ACC112 (cell line): ENCODE results near the gene PTGES3L.
"Not testable (repeated sequence)": the region's sequence is repeated elsewhere in the genome, so short reads cannot be mapped to it uniquely, and the experiment has no call there.

Experiments used
- H2AFZ ChIP-seq: fragments of 200-600 bp; sonication (generic); one replicate; pipeline ENCODE4 v1.6.0; 2017; ENCODE audit warnings: antibody characterized with exemption, low read length; ENCODE audit not compliant: unreplicated experiment
- H3K27ac ChIP-seq: fragments of 200-600 bp; sonication (generic); 2 replicates; pipeline ENCODE4 v1.5.1; 2014; ENCODE audit warnings: low read depth, mild to moderate bottlenecking, antibody characterized with exemption, low read length, moderate library complexity
- H3K27me3 ChIP-seq: fragments of 200-600 bp; sonication (generic); 2 replicates; pipeline ENCODE4 v1.6.1; 2014; ENCODE audit warnings: mild to moderate bottlenecking, antibody characterized with exemption, low read length, moderate library complexity, mixed read lengths; ENCODE audit not compliant: insufficient read depth
- H3K36me3 ChIP-seq: fragments of 200-600 bp; sonication (generic); 2 replicates; pipeline ENCODE4 v1.6.1; 2016; ENCODE audit warnings: mild to moderate bottlenecking, antibody characterized with exemption, low read length, moderate library complexity, mixed read lengths; ENCODE audit not compliant: insufficient read depth
- H3K4me1 ChIP-seq: fragments of 200-600 bp; sonication (generic); one replicate; pipeline ENCODE4 v1.6.1; 2016; ENCODE audit warnings: low read length, mixed read lengths; ENCODE audit not compliant: insufficient read depth, unreplicated experiment, control insufficient read depth
- H3K4me3 ChIP-seq: fragments of 200-600 bp; sonication (generic); 2 replicates; pipeline ENCODE4 v1.5.1; 2014; ENCODE audit warnings: mild to moderate bottlenecking, low read depth, low read length
- H3K79me2 ChIP-seq: fragments of 200-600 bp; sonication (generic); one replicate; pipeline ENCODE4 v1.6.0; 2016; ENCODE audit warnings: low read length; ENCODE audit not compliant: control insufficient read depth, unreplicated experiment, insufficient read depth

The PTGES3L gene

GRCh38 chr17:42993913-42994312 is 14.0 kb upstream of the PTGES3L start:
- not testable (repeated sequence) for H2AFZ ChIP-seq, H3K79me2 ChIP-seq, H3K27ac ChIP-seq, H3K27me3 ChIP-seq, H3K4me3 ChIP-seq
- peaks cover 19% of the 10 kb centered on the region for H3K36me3 ChIP-seq
- H3K4me1 ChIP-seq, result peaks cover 35% of the 10 kb centered on the region

DNA sequence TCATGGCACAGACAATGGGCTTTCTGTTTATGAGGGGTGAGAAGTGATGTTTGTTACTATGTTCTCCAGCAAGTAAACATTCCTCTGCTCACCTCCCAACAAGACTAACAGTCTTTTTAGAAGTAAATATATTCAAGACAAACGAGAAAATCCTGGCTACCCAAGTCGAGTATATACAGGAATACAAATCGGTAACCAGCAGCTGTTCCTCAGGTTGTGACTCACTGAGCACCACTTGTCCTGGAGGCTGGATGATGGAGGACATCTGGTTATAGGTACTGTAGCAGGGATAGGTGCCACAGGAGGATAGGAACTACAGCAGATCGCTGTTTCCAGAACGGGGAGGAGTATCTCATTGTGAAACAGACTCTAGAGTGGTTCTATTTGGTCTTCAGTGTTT is 13.0 kb upstream of the PTGES3L start:
- no peak overlapping the region for H3K27ac ChIP-seq
- H3K27me3 ChIP-seq, result no peaks in the 10 kb centered on the region
- peaks cover 40% of the 10 kb centered on the region for H3K4me1 ChIP-seq
- H2AFZ ChIP-seq, result no peak overlapping the region
- H3K4me3 ChIP-seq, result no peak overlapping the region
- H3K36me3 ChIP-seq, result peaks cover 21% of the 10 kb centered on the region
- H3K79me2 ChIP-seq, result no peaks in the 10 kb centered on the region

GRCh38 chr17:42991471-42991870 is 11.6 kb upstream of the PTGES3L start:
- Histone ChIP-seq H3K27ac (peak overlapping the region; percentile 81), H3K4me3 (no peak overlapping the region), H3K36me3 (peaks cover 31% of the 10 kb centered on the region), H2AFZ (no peak overlapping the region), H3K4me1 (peaks cover 34% of the 10 kb centered on the region), H3K27me3 (no peaks in the 10 kb centered on the region), H3K79me2 (no peaks in the 10 kb centered on the region)

DNA sequence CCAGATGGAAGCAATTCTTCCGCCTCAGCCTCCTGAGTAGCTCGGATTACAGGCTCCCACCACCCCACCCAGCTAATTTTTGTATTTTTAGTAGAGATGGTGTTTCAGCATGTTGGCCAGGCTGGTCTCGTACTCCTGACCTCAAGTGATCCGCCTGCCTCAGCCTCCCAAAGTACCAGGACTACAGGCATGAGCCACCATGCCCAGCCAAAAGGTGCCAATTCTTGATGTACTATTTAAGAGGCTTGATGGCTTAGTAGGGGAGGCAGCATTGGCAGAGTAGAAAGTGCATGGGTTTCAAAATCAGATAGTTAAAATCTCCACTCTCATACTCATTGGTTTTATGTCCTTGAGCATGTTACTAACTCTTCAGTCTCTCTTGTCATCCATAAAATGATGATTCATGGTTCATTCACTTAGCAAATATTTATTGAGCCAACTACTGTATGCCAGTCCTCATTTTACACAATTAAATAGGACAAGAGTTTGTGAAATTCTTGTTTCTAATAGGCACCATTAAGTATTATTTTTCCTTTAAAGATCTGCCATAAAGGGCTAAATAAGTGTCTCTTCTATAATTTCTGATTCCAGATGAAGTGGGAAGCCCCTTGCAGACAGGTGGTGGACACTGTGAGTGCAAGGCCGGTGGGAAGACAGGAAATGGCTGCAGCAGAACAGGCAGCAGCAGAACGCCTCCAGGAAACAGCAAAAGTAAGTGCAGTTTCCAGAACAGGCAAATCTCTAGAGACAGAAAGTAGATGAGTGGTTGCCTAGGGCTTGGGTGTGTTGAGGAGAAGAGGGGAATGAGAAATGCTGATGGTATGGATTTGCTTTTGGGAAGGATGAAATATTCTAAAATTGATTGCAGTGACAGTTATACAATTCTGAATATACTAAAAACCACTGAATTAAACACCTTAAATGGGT is 10.1 kb upstream of the PTGES3L start:
- peaks cover 31% of the 10 kb centered on the region for H3K36me3 ChIP-seq

DNA sequence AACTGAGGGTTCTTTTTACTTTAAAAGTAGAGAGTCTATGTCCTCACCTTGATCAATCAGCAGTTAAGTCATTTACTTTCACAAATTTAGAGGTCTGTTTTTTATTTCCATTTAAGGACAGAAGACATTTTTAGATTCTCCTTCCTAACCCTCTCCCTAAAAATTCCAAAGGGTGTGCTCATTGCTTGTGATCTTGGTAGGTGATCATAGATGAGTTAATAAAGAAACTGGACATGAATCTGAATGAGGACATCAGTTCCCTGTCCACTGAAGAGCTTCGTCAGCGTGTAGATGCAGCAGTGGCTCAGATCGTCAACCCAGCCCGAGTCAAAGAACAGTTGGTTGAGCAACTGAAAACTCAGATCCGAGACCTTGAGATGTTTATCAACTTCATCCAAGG is 9.3 kb upstream of the PTGES3L start:
- Histone ChIP-seq H3K27ac (peak overlapping the region; percentile 81), H3K36me3 (peaks cover 31% of the 10 kb centered on the region), H3K27me3 (no peaks in the 10 kb centered on the region), H3K79me2 (peaks cover 7% of the 10 kb centered on the region), H3K4me3 (peak overlapping the region; percentile 1; the same call in 1 of the 2 replicates), H2AFZ (no peak overlapping the region), H3K4me1 (peaks cover 38% of the 10 kb centered on the region)

More for the DNA sequence above, 10.1 kb upstream of the PTGES3L start:
- H3K27ac ChIP-seq, result peak overlapping the region; percentile 81
- H3K4me3 ChIP-seq, result peak overlapping the region; percentile 1; the same call in 1 of the 2 replicates
- H3K79me2 ChIP-seq, result peaks cover 7% of the 10 kb centered on the region
- H2AFZ ChIP-seq, result no peak overlapping the region
- peaks cover 38% of the 10 kb centered on the region for H3K4me1 ChIP-seq
- no peaks in the 10 kb centered on the region for H3K27me3 ChIP-seq

DNA sequence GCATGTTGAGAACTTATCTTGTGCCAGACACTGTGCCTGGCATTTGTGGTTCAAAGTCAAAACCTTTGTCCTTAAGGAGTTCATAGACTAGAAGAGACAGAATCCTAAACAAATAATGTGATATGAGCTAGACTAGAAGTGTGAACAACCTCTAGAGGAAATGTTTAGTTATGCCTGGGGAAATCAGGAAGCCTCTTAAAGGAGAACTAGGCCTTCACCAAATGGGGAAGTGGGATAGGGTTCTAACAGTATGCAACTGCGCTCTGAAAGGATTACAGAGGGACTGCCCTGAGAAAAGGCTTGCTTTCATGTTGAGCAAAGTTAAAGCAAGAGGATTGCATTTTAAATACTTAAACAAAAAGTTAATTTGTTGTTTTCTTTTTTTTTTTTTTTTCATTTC is 5.3 kb upstream of the PTGES3L start:
- Histone ChIP-seq H2AFZ (no peak overlapping the region), H3K27me3 (no peaks in the 10 kb centered on the region), H3K4me3 (no peak overlapping the region), H3K36me3 (peaks cover 20% of the 10 kb centered on the region), H3K27ac (no peak overlapping the region), H3K79me2 (peaks cover 29% of the 10 kb centered on the region), H3K4me1 (peaks cover 26% of the 10 kb centered on the region)

DNA sequence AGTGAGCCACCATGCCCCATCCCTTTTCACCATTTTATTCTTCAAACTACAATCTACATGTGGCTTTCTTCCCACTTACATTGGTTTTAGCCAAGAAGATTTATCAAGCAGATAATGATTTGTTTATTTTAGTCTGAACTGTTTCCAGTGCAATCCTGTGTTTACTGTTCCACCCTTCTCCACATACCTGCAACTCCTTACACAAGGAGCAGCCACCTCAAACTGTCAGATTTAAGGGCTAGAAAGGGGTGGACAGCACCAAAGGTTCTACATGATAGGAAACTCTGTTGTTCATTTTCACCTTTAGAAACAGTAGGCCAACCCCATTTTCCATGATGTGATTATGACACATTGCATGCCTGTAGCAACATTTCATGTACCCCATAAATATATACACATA is 2.4 kb upstream of the PTGES3L start:
- no peaks in the 10 kb centered on the region for H3K27me3 ChIP-seq
- peaks cover 6% of the 10 kb centered on the region; the same call in 1 of the 2 replicates for H3K36me3 ChIP-seq
- H3K79me2 ChIP-seq, result peaks cover 29% of the 10 kb centered on the region
- H2AFZ ChIP-seq, result no peak overlapping the region
- H3K27ac ChIP-seq, result no peak overlapping the region; the same call in 1 of the 2 replicates
- peaks cover 16% of the 10 kb centered on the region for H3K4me1 ChIP-seq
- H3K4me3 ChIP-seq, result peak overlapping the region; percentile 100; the same call in 1 of the 2 replicates

DNA sequence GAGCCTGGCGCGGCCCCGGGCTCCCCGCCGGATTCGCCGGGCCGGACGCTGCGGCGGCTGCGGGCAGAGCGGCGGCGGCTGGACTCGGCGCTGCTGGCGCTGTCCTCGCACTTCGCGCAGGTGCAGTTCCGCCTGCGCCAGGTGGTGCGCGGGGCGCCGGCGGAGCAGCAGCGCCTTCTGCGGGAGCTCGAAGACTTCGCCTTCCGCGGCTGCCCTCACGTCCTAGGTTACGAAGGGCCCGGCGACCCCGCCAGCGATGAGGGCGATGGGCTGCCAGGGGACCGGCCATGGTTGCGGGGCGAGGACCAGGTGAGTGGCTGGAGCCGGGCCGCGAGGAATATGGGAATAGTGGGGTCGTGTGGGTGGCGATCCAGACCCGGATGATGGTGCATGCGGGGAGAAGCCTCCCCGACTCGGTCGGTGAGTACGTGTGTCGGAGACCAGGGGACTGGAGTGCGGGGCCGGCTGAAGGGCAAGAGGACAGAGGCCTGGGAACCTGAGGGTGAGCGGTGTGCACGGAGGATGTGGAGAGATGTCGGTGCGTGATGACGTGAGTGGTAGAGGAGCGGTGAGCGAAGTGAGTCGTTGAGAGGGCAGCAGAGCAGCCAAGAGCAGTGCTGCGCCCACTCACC is 1.0 kb upstream of the PTGES3L start:
- Histone ChIP-seq H3K4me1 (peaks cover 16% of the 10 kb centered on the region), H3K27ac (peak overlapping the region; percentile 61), H3K79me2 (peaks cover 26% of the 10 kb centered on the region), H3K36me3 (no peaks in the 10 kb centered on the region), H3K27me3 (no peaks in the 10 kb centered on the region), H2AFZ (peak overlapping the region; percentile 86), H3K4me3 (peak overlapping the region; percentile 100)

DNA sequence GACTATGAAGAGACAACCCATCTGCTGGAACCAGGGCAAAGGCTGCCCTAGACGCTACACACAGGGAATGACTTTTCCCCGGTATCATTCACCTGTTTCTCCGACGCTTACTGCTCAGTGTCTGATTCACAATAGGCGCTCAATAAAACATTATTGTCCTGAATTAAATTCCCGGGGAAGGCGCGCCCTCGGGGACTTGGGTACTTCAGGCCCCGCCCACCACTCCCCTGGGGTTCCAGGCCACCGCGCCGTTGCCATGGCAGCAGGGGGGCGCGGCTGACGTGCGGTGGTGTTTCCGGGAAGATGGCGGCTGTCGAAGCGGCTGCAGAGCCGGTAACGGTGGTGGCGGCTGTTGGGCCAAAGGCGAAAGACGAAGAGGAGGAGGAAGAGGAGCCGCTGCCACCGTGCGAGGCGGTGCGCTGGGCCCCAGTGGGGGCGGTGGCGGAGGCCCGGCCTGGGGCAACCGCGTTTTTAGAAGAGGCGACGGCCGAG is 440 bp upstream of the PTGES3L start, which contains the start of gene RUNDC1:
Gene RUNDC1 (plus strand): TSS at position 292 of the 492 bp plus-strand sequence. CDS start 12 bp downstream, at position 304.
- H3K4me1 ChIP-seq, result peaks cover 15% of the 10 kb centered on the region
- H3K27me3 ChIP-seq, result no peaks in the 10 kb centered on the region
- H2AFZ ChIP-seq, result peak within 1 kb of the TSS; percentile 86
- H3K36me3 ChIP-seq, result no peaks in the 10 kb centered on the region
- peaks cover 22% of the 10 kb centered on the region for H3K79me2 ChIP-seq
- H3K4me3 ChIP-seq, result peak within 1 kb of the TSS; percentile 100
- H3K27ac ChIP-seq, result peak within 1 kb of the TSS; percentile 61

GRCh38 chr17:42975701-42976100 is 4.2 kb downstream of the PTGES3L start:
- H3K27ac ChIP-seq, H2AFZ ChIP-seq, H3K27me3 ChIP-seq, H3K79me2 ChIP-seq, H3K4me1 ChIP-seq, H3K36me3 ChIP-seq, H3K4me3 ChIP-seq: not testable (repeated sequence)
